AG04449 (cell line): Measurements from ENCODE around the gene RSBN1.

ENCODE experiments used
- CTCF ChIA-PET: fragments of 350-600 bp; formaldehyde crosslinking; extraction: SDS; loops from one replicate; lab custom pipeline; 2021; ENCODE audit warnings: antibody characterized with exemption; lab: Yijun Ruan, JAX
- POLR2A ChIA-PET: fragments of 400-600, 350-600 bp; formaldehyde crosslinking; extraction: SDS; loops from one replicate; lab custom pipeline; 2020; ENCODE audit warnings: antibody characterized with exemption, inconsistent platforms; lab: Yijun Ruan, JAX
- DNase-seq: peaks from one replicate; pipeline ENCODE4 v3.0.0-alpha.2; 2010; ENCODE audit warnings: low read depth, low spot score
- H3K4me3 ChIP-seq: 2 replicates; pipeline ENCODE4 v1.5.1; 2011; ENCODE audit warnings: low read depth, mild to moderate bottlenecking, control low read depth, low read length
- TF ChIP-seq, protein P1 (sequence below): IDR thresholded peaks from one replicate; pipeline ENCODE4 v1.5.1; 2011; ENCODE audit warnings: mild to moderate bottlenecking, moderate library complexity, low read length, control low read depth, inconsistent platforms; ENCODE audit not compliant: insufficient read depth; ENCODE audit errors: missing control alignments

RSBN1 gene

DNA sequence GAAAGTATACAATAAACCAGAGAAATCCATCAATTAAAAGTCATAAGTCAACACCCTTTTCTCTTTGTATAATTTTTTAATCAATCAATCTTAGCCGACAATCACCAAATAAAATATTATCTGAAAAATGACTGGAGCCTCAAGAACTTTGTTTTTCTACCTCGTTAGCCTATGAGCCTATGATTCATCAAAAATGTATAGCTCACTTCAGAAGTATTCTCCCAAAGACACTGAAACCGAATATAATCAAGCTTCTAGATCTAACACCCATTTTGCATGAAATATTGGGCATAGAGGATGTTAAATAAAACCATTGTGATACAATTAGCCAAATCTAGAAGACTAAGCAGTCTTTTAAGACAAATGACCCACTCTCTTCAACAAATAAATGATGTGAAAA lies 17.8 kb upstream of the RSBN1 start:
- no peak overlapping the region for H3K4me3 ChIP-seq
- CTCF ChIA-PET = interaction anchor here (0.9 to 1.1 kb wide), 3 partner anchors 133 to 757 kb away, joined by 3 read pairs; partner anchors contain the start of gene LRIG2
- POLR2A ChIA-PET = interaction anchor here (0.5 to 1.5 kb wide), 2 partner anchors 18 to 118 kb away, joined by 3 to 4 read pairs; partner anchors contain the start of gene RSBN1
- TF ChIP-seq, protein P1, sequence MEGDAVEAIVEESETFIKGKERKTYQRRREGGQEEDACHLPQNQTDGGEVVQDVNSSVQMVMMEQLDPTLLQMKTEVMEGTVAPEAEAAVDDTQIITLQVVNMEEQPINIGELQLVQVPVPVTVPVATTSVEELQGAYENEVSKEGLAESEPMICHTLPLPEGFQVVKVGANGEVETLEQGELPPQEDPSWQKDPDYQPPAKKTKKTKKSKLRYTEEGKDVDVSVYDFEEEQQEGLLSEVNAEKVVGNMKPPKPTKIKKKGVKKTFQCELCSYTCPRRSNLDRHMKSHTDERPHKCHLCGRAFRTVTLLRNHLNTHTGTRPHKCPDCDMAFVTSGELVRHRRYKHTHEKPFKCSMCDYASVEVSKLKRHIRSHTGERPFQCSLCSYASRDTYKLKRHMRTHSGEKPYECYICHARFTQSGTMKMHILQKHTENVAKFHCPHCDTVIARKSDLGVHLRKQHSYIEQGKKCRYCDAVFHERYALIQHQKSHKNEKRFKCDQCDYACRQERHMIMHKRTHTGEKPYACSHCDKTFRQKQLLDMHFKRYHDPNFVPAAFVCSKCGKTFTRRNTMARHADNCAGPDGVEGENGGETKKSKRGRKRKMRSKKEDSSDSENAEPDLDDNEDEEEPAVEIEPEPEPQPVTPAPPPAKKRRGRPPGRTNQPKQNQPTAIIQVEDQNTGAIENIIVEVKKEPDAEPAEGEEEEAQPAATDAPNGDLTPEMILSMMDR = no peak
- DNase-seq = peak; percentile 40

DNA sequence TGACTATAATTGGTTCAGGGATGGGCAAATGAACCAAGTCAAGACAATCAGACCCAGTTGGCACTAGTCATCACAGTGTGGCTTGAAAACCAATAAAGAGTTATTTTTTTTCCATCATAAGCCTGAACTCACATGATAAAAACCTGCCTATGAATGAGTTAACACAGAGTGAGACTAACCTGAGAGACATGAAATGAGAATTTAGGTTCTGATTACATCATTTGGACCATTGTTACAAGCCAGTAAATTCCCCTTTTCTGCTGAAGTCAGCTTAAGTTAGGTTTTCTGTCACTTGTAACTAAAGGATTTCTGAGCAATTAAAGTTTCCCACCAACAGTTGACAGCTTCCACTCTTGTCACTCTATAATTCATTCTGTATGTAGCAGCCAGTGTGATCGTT lies 9.6 kb upstream of the RSBN1 start:
- H3K4me3 ChIP-seq = no peak overlapping the region
- TF ChIP-seq, protein P1 = no peak
- ChIA-PET POLR2A (no interaction called here), CTCF (interaction anchor here (1.2 kb wide), 1 partner anchor 14 kb away, joined by 4 read pairs; no protein-coding TSS in a partner anchor)
- DNase-seq = no peak

DNA sequence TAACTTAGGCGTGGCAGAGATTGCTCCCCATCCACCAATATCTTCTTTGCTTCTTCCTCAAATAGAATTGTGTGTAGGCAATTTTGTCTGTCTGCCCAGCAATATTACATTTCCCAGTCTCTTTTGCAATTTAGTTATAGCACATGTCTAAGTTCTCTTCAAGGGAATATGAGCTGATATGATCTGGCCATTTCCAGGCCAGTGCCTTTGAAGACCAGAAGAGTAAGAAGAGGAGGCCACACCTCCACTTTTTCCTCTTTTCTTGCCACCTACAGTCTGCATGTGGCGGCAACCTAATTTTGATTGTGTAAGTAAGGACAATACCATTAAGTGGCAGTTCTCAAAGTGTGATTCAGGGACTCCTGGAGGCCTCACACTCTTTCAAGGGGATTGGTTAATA lies 6.3 kb upstream of the RSBN1 start:
- POLR2A ChIA-PET = no interaction called here
- DNase-seq = no peak
- TF ChIP-seq, protein P1 = no peak
- CTCF ChIA-PET = no interaction called here
- H3K4me3 ChIP-seq = no peak overlapping the region

DNA sequence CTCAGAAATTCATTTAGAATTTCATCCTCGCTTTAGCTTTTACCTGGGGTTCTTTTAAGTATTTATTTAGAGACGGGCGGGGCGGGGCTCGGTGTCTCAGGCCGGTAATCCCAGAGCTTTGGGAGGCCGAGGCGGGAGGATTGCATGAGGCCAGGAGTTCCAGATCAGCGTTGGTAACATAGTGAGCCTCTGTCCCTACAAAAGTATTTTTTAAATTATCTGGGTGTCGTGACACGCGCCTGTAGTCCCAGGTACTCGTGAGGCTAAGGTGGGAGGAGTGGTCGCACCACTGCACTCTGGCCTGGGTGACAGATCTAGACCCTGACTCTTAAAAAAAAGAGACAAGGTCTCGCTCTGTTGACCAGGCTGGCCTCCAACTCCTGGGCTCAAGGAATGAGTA lies 942 bp upstream of the RSBN1 start:
- no peak overlapping the region for H3K4me3 ChIP-seq
- ChIA-PET POLR2A (no interaction called here), CTCF (interaction anchor here (1.1 to 3.3 kb wide), 2 partner anchors 22 to 50 kb away, joined by 3 to 11 read pairs; no protein-coding TSS in a partner anchor)
- no peak for DNase-seq
- TF ChIP-seq, protein P1 = no peak

DNA sequence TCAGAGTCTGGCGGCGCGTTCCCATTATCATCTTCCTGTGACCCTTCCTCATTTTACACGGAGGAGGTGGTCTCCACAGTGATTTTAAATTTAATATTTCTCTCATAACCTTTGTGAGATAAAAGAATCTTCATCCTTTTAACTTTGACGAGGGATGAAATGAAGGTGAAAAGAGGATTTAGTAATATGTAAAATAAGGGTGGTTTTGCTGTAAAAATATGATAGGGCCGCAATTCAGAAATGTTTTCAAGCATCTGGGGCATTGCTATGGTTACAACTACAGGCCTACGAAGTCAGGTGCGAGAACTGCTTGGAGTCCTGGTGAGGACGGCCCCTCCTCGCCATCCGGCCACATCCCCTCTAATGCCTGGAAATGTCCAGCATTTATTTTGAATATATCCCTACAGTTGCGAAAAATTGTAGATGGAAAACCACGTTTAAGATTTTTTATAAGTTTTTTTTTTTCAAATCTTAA lies 422 bp upstream of the RSBN1 start:
- POLR2A ChIA-PET = interaction anchor here (0.6 to 1.8 kb wide), 6 partner anchors 9 to 92 kb away, joined by 3 to 8 read pairs (median 4); partner anchors contain the start of genes AP4B1, DCLRE1B and PHTF1
- DNase-seq = no peak
- TF ChIP-seq, protein P1 = no peak
- peak overlapping the region; percentile 55 for H3K4me3 ChIP-seq
- CTCF ChIA-PET = interaction anchor here (1.1 to 3.3 kb wide), 2 partner anchors 22 to 49 kb away, joined by 3 to 11 read pairs; no protein-coding TSS in a partner anchor

DNA sequence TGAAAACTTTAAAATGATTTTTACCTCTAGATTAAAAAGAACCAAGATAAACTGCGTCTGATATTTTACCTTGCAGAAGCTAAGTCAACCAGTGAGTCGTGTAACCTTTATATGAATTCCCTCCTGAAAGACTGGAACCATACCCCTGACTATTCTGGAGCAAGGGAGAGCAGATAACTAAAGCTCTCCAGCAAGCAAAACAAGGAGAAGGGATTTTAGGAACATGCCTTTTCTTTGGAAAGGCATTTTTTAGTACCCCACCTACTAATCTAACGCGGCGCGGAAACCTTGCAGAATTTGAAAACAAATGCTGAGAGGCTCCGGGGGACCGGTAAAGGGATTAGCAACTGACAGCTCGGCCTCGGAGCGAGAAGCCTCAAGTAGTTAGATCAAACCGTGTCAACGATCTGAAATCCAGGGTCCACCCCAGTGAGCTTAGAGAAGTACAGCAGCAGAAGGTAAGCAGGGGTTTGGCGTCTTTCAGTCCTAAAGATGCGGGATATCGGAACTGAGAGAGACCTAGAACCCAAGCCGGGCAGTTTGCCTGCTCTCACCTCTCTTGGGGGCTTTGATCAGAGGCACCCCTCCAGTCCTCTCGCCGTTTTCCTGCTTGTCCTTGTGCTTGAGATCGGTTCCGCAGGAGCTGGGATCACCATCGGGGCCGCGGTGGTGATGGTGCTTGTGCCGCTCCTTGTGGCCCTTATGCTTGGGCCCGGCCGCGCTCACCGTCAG lies 954 bp downstream of the RSBN1 start:
- CTCF ChIA-PET = interaction anchor here (1.0 to 3.3 kb wide), 2 partner anchors 24 to 152 kb away, joined by 3 to 11 read pairs; no protein-coding TSS in a partner anchor
- H3K4me3 ChIP-seq = peak overlapping the region; percentile 89
- no peak for DNase-seq
- POLR2A ChIA-PET = interaction anchor here (1.2 to 1.8 kb wide), 3 partner anchors 18 to 93 kb away, joined by 3 to 8 read pairs (median 4); partner anchors contain the start of genes AP4B1 and DCLRE1B
- TF ChIP-seq, protein P1 = no peak
